ENCODE results near the gene PLAC8.

Gene PLAC8

GRCh38 chr4:83124111-83124780 is 9.7 kb upstream of the PLAC8 start:
- TF ChIP-seq CTCF (IDR thresholded peaks at IDR 0.05; ENCODE audit: borderline replicate concordance, insufficient read depth, low read depth, low read length): no peak

GRCh38 chr4:83121246-83121645 is 6.7 kb upstream of the PLAC8 start:
- TF ChIP-seq CTCF (IDR thresholded peaks at IDR 0.05; ENCODE audit: borderline replicate concordance, insufficient read depth, low read depth, low read length): no peak
- no peak overlapping the region for H3K4me3 ChIP-seq (ENCODE audit: low read depth, low read length)

More at GRCh38 chr4:83124111-83124780, 9.7 kb upstream of the PLAC8 start:
- H3K4me3 ChIP-seq (ENCODE audit: low read depth, low read length): no peak overlapping the region

GRCh38 chr4:83118869-83119268 is 4.3 kb upstream of the PLAC8 start:
- TF ChIP-seq CTCF (IDR thresholded peaks at IDR 0.05; ENCODE audit: borderline replicate concordance, insufficient read depth, low read depth, low read length): no peak
- no peak overlapping the region for H3K4me3 ChIP-seq (ENCODE audit: low read depth, low read length)

GRCh38 chr4:83115656-83116285 is 1.2 kb upstream of the PLAC8 start:
- no peak overlapping the region for H3K4me3 ChIP-seq (ENCODE audit: low read depth, low read length)
- no peak for TF ChIP-seq CTCF (IDR thresholded peaks at IDR 0.05; ENCODE audit: borderline replicate concordance, insufficient read depth, low read depth, low read length)

GRCh38 chr4:83115000-83115399 is 471 bp upstream of the PLAC8 start:
- H3K4me3 ChIP-seq (ENCODE audit: low read depth, low read length): no peak overlapping the region
- TF ChIP-seq CTCF (IDR thresholded peaks at IDR 0.05; ENCODE audit: borderline replicate concordance, insufficient read depth, low read depth, low read length): no peak

- TF ChIP-seq CTCF (IDR thresholded peaks at IDR 0.05; ENCODE audit: borderline replicate concordance, insufficient read depth, low read depth, low read length): no peak
- H3K4me3 ChIP-seq (ENCODE audit: low read depth, low read length): peak overlapping the region; percentile 49
Measured at GRCh38 chr4:83113429-83113786, 1.1 kb downstream of the PLAC8 start.
